SW 1271 (cell line): ENCODE results near the gene ADGRA1.
"Not testable (repeated sequence)": the region's sequence is repeated elsewhere in the genome, so short reads cannot be mapped to it uniquely, and the experiment has no call there.

Source experiments
- DNase-seq, 2 experiments: peaks; one replicate each; lab custom pipeline; 2025; lab: John Stamatoyannopoulos, UW

The ADGRA1 gene

GRCh38 chr10:133143546-133143945 lies 55.8 kb downstream of the ADGRA1 start:
- DNase-seq = no peak

GRCh38 chr10:133144771-133145170 lies 57.0 kb downstream of the ADGRA1 start:
- DNase-seq = no peak

GRCh38 chr10:133150226-133150625 lies 62.5 kb downstream of the ADGRA1 start:
- DNase-seq = no peak

GRCh38 chr10:133150656-133151055 lies 62.9 kb downstream of the ADGRA1 start:
- no peak for DNase-seq

- not testable (repeated sequence) for DNase-seq
Observed at GRCh38 chr10:133151071-133151470, 63.3 kb downstream of the ADGRA1 start.

- DNase-seq = no peak
Observed at GRCh38 chr10:133151543-133151972, 63.8 kb downstream of the ADGRA1 start.

- DNase-seq = no peak
Observed at GRCh38 chr10:133154411-133154810, 66.7 kb downstream of the ADGRA1 start.

DNA sequence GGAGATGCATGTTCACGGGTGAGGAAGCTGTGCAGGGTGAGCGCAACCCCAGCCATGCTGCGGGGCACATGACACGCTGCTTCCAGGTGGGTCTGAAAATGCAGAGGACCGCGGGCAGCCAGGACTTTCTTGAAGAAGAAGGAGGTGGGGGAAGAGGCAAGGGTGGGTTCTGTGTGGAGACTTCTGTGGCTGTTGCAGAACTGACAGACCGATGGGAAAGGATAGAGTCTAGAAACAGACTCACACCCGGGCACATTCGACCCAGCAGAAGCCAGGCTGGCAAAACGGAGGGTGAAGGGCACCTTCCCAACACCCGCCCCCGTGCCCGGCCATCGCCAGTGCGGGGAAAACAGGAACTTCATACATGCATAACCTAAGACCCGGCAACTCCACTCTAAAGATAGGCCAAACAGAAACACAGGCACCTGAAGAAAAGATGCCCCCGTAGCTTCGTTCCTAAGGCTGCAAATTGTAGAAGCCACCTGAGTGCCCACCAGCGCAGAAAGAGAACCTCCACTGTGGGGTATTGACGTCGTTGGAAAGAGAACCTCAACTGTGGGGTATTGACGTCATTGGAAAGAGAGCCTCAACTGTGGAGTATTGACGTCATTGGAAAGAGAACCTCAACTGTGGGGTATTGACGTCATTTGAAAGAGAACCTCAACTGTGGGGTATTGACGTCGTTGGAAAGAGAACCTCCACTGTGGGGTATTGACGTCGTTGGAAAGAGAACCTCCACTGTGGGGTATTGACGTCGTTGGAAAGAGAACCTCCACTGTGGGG lies 67.5 kb downstream of the ADGRA1 start:
- no peak for DNase-seq

GRCh38 chr10:133156674-133157579 lies 69.2 kb downstream of the ADGRA1 start:
- DNase-seq = no peak

DNA sequence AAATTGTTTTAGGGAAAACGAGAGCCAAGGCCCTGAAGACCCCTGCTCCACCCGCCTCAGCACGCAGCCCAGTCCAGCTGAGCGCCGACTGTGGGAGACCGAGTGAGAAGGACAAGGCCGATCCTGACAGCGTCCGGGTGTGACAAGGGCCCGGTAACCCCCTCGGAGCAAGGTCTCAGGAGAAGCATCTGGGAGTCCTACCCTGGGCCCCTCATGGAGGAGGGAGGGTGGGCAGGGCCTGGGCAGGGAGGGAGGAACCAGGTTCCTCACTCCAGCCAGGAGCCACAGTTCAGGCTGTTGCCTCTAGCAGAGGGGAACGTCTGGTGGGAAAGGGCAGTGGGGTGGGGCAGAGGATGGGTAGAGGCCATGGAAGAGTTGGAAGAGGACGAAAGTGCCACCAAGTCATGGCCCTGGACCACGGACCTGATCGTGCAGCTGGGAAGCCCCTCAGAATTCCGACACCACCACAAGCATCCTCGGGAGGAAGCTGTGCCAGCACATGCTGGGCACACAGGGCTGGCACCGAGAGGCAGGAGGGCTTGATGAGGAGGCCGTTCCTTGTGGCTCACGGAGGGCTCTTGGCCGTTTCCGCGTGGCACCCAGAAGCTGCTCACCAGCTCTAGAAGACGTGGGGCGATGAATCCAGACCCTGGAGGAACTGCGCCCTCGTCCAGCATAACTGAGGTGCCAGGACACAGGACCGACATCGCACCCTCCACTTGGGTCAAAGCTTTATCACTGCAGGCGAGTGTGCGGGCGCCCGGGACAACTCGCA lies 70.1 kb downstream of the ADGRA1 start:
- DNase-seq = no peak

DNA sequence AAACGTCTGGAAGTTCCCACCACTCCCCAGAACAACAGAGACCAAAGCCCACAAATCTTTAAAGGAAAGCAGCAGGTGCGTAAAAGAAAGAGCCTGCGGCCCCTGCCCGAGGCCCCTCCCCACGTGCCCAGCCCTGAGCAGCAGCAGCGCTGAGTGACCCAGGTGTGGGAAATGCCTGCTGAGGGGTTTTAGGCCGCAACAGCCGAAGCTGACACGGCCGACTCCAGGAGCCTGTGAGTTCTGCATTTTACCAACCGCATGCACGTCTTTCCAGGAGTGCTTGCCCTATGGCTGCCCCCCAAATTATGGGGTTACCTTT lies 70.7 kb downstream of the ADGRA1 start:
- DNase-seq = no peak

GRCh38 chr10:133158756-133159610 lies 71.3 kb downstream of the ADGRA1 start:
- DNase-seq = no peak

- no peak for DNase-seq
Observed at GRCh38 chr10:133159611-133159949, 71.9 kb downstream of the ADGRA1 start.

GRCh38 chr10:133159950-133160825 lies 72.5 kb downstream of the ADGRA1 start, which contains the start of gene KNDC1:
Gene KNDC1, plus strand, starts transcription at chr10:133160219. Its CDS starts 249 bp downstream, at chr10:133160468.
- peak in 1 of 2 experiments; percentile 4 for DNase-seq

- DNase-seq = no peak
Observed at GRCh38 chr10:133160826-133161471, 73.2 kb downstream of the ADGRA1 start.

GRCh38 chr10:133161486-133162109 lies 73.9 kb downstream of the ADGRA1 start:
- DNase-seq = no peak

DNA sequence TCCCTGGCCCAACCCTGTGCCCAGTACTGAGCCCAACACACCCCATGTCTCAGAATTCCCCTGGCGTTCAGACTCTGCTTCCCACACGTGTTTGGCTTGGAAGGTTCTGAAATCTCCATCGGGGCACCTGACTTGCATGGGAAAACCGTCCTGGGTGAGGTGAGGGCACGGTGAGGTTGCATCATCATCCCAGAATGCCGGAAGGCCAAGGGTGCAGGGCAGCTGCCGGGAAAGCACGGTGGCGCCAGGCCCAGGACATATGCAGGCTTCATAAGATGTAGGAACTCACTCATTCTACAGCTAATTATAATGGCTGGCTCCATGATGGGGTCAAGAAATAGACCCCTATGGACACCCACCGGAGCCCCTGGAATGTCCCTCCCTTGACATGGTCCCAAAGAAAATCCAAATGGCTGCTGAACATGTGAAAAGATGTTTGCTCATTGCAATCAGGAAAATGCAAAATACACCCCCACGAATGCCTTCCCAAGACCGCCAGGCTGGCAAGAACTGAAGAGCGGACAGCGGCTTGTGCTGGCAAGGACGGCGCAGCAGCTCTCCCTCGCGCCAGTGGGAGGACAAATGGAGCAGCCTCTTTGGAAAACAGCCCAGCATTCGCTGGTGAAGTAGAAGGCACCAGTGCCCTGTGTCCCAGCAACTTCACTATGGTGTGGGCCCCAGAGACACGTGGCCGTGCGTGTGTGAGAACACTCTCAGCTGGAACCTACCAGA lies 74.6 kb downstream of the ADGRA1 start:
- DNase-seq = no peak
